TTC549 (cell line): Measurements from ENCODE around the gene MXI1.
"Not testable (repeated sequence)": the region's sequence is repeated elsewhere in the genome, so short reads cannot be mapped to it uniquely, and the experiment has no call there.

Source experiments
- FAIRE-seq: peaks from 2 replicates; lab custom pipeline; 2012; peaks lifted over from hg19 to GRCh38; lab: Jason Lieb, UNC

Gene MXI1

GRCh38 chr10:110242511-110242910 is 35.1 kb downstream of the MXI1 start:
- no peak for FAIRE-seq

- FAIRE-seq, result no peak
Observed at GRCh38 chr10:110244550-110244949, 37.1 kb downstream of the MXI1 start.

GRCh38 chr10:110247833-110248232 is 40.4 kb downstream of the MXI1 start:
- FAIRE-seq, result not testable (repeated sequence)

GRCh38 chr10:110249489-110249888 is 42.1 kb downstream of the MXI1 start:
- FAIRE-seq, result not testable (repeated sequence)

- FAIRE-seq, result not testable (repeated sequence)
Observed at GRCh38 chr10:110251392-110251791, 44.0 kb downstream of the MXI1 start.

- no peak for FAIRE-seq
Observed at GRCh38 chr10:110252151-110252550, 44.7 kb downstream of the MXI1 start.

GRCh38 chr10:110254467-110254866 is 47.1 kb downstream of the MXI1 start:
- no peak for FAIRE-seq

GRCh38 chr10:110258542-110258941 is 51.1 kb downstream of the MXI1 start:
- FAIRE-seq, result no peak

- no peak for FAIRE-seq
Observed at GRCh38 chr10:110259317-110259716, 51.9 kb downstream of the MXI1 start.

GRCh38 chr10:110260746-110261477 is 53.5 kb downstream of the MXI1 start:
- FAIRE-seq, result no peak

- FAIRE-seq, result no peak
Observed at GRCh38 chr10:110263164-110263563, 55.8 kb downstream of the MXI1 start.

GRCh38 chr10:110265573-110266193 is 58.3 kb downstream of the MXI1 start:
- FAIRE-seq, result no peak

- no peak for FAIRE-seq
Observed at GRCh38 chr10:110267276-110267675, 59.9 kb downstream of the MXI1 start.

GRCh38 chr10:110268442-110268841 is 61.0 kb downstream of the MXI1 start:
- no peak for FAIRE-seq

GRCh38 chr10:110268971-110269370 is 61.6 kb downstream of the MXI1 start:
- no peak for FAIRE-seq

- no peak for FAIRE-seq
Observed at GRCh38 chr10:110269374-110270318, 62.2 kb downstream of the MXI1 start.

GRCh38 chr10:110272995-110273394 is 65.6 kb downstream of the MXI1 start:
- FAIRE-seq, result not testable (repeated sequence)

GRCh38 chr10:110273474-110273873 is 66.1 kb downstream of the MXI1 start:
- FAIRE-seq, result no peak

- FAIRE-seq, result no peak
Observed at GRCh38 chr10:110274072-110274627, 66.7 kb downstream of the MXI1 start.

GRCh38 chr10:110274647-110275046 is 67.2 kb downstream of the MXI1 start:
- no peak for FAIRE-seq

GRCh38 chr10:110275128-110275729 is 67.8 kb downstream of the MXI1 start:
- no peak for FAIRE-seq

GRCh38 chr10:110276603-110277002 is 69.2 kb downstream of the MXI1 start:
- FAIRE-seq, result no peak
